Thyroid gland (tissue), 4 donors: ENCODE measurements around the gene RCOR1. TPM values are rescaled to one million over a fixed set of nuclear protein-coding genes. Genes with fewer than 3 reads are reported as not detected.

ENCODE experiments used
- DNase-seq, 2 donors: peaks; one replicate each; pipeline ENCODE4 v3.0.0-alpha.2; 2019
- H3K27ac ChIP-seq, 3 donors: fragments of 200-600 bp; sonication (generic); 1 replicate in 2 of 3; 2 replicates in 1 of 3; pipeline ENCODE4 v1.5.1; 2016 to 2019; ENCODE audit warnings: mild to moderate bottlenecking in 1 of 3, moderate library complexity in 1 of 3
- H3K27me3 ChIP-seq: fragments of 200-600 bp; sonication (generic); one replicate; pipeline ENCODE4 v1.5.1; 2019
- H3K36me3 ChIP-seq, 2 donors: fragments of 200-600 bp; sonication (generic); one replicate each; pipeline ENCODE4 v1.5.1; 2016 to 2019
- H3K4me1 ChIP-seq, 2 donors: fragments of 200-600 bp; sonication (generic); one replicate each; pipeline ENCODE4 v1.5.1; 2017 to 2019
- H3K4me3 ChIP-seq, 3 donors: fragments of 200-600 bp; sonication (generic); replicated peaks in 1 of 3; 1 replicate in 2 of 3; 2 replicates in 1 of 3; pipeline ENCODE4 v1.5.1; 2016; ENCODE audit warnings: mild to moderate bottlenecking in 1 of 3
- H3K9me3 ChIP-seq: fragments of 200-600 bp; sonication (generic); one replicate; pipeline ENCODE4 v1.5.1; 2017
- CTCF ChIP-seq, 6 experiments: fragments of 200-600 bp in 3 of 6; fragments of 450-650 bp in 3 of 6; sonication (generic) in 3 of 6; IDR thresholded peaks; one replicate each; pipeline ENCODE4 v1.5.1; 2016 to 2019; ENCODE audit warnings: antibody characterized with exemption in 6 of 6, mild to moderate bottlenecking in 2 of 6, inconsistent platforms in 1 of 6, moderate library complexity in 1 of 6
- POLR2A ChIP-seq, 2 donors: fragments of 450-650 bp; IDR thresholded peaks; one replicate each; pipeline ENCODE4 v1.6.1; 2017; ENCODE audit warnings: antibody characterized with exemption in 2 of 2, mild to moderate bottlenecking in 2 of 2, moderate library complexity in 1 of 2
- WGBS, 2 donors: methylation state at CpG; one replicate each; pipeline ENCODE4 v1.1.5; 2017; 5-methylcytosine and 5-hydroxymethylcytosine counted together
- intact Hi-C: fragments of 100-400 bp; cut with DNase I; formaldehyde crosslinking; loops from one replicate; pipeline ENCODE4 v1.15.1; 2023
- total RNA-seq, 4 donors: library from RNA; depleted of rRNA; stranded (reverse); fragments of >200 nt; gene quantifications; one replicate each; pipeline ENCODE4 v1.2.3, GENCODE V29; 2016

The RCOR1 gene
- total RNA-seq, 4 donors from 2014 or later: 9.4 to 14.2 (median 11.3) TPM

- 30 to 31% methylated on average over 10 of the region's 10 CpGs for WGBS, 2 donors
- intact Hi-C loops: loop anchor here (5.0 kb wide), 1 partner anchor 148 kb away; the partner anchor contains the start of gene AMN
- Histone ChIP-seq H3K4me1 (peaks cover 9 to 23% of the 10 kb centered on the region in 2 donors), H3K9me3 (no peaks in the 10 kb centered on the region), H3K27ac (peak overlapping the region; percentile 31 to 63 (median 46)), H3K27me3 (no peaks in the 10 kb centered on the region), H3K36me3 (no peaks in the 10 kb centered on the region), H3K4me3 (no peak overlapping the region)
- DNase-seq: peak; percentile 67 to 70
- TF ChIP-seq POLR2A (IDR thresholded peaks at IDR 0.05) (no peak), CTCF (IDR thresholded peaks at IDR 0.05) (peak in 5 of 6 experiments; percentile 41 to 89 (median 76))
These were observed 182.1 kb downstream of the RCOR1 start for GRCh38 chr14:102774391-102775153.

DNA sequence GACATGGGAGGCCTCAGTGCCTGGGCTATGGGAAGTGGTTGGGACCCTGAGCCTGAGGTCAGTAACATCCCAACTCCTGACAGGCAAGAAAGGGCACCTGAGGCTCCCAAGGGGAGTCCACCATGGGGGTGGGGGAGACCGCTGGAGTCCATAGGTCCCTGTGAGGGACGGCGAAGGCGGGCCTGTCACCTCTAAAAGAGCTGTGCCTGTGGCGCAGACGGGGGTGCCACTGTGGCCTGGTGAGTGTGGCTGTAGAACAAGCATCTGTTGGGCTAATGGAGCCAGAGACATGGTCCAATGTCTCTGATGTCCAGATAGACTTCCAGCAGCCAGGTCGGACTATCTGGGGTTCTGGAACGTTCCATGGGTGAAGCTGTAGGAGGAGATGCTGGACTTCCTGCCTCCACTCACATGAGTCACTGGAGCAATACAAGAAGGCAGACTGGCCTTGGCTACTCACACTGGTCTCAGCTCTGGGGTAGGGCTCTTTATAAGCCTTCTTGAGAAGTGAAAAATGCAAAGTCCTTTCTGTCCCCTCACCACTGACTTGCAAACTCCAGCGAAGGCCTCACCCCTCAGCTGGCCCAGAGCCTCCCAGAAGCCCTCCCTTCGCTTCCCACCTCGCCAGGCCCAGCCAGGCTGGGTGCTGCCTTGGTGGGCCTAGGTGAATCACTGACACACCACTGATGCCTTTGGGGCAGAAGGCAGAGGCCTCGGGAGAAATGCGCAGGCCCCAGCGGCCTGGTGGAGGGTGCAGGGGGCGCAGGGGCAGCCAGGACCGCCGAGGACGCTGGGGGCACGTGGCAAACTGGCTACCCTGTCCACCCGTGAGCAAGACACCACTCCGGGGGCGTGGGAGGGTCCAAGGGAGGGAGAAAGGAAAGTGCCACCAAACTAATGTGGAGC, 183.7 kb downstream of the RCOR1 start:
- H3K9me3 ChIP-seq: no peaks in the 10 kb centered on the region
- peaks cover 9 to 23% of the 10 kb centered on the region in 2 donors for H3K4me1 ChIP-seq
- no peak overlapping the region for H3K4me3 ChIP-seq
- H3K27ac ChIP-seq: peak overlapping the region in 2 of 3 donors; percentile 46 to 63
- WGBS, 2 donors: 90 to 91% methylated on average over 19 of the region's 22 CpGs
- no peaks in the 10 kb centered on the region for H3K27me3 ChIP-seq
- no peak for TF ChIP-seq POLR2A (IDR thresholded peaks at IDR 0.05)
- no peak for TF ChIP-seq CTCF (IDR thresholded peaks at IDR 0.05)
- DNase-seq: peak in 1 of 2 donors; percentile 30
- intact Hi-C loops: loop anchor here (5.0 kb wide), 1 partner anchor 146 kb away; the partner anchor contains the start of gene AMN
- no peaks in the 10 kb centered on the region for H3K36me3 ChIP-seq

DNA sequence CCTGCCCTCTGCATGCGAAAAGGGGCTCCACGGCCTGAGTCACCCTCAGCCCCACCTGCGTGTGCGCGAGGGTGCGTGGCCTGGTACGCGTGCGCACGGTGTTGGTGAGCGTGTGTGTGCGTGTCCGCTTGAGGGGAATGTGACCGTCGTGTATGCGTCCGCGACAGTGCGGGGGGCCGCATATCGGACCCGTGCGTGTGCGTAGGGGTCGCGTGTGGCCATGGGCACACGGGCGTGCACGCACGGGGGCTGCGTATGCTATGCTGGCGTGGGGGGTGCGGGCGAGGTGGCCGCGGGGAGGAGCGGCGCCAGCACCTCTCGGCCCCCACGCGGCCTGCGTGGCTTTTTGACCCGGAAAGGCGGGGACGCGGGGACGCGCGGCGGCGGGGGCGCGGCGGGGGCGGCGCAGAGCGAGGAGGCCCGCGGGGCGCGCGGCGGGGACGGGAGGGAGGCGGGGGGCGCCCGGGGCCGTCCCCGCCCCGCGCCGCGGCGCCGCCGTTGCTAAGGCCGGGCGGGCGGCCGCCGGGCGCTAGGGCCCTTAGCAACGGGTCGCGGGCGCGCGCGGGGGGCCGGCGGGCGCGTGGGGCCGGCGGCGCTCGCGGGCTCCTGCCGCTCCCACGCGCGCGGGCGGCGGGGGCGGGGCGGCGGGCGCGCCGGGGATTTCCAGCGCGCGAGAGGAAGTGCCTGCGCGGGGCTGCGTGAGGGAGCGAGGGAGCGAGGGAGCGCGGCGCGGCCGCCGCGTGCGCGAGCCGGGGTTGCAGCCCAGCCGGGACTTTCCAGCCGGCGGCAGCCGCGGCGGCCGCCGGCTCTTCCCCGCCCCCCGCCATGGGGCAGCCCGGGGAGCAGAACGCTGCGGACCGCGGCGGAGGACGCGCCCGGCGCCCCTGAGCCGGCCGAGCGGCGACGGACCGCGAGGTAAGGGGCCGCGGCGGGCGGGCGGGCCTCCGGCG, 184.6 kb downstream of the RCOR1 start, which contains the start of gene TRAF3:
TSS of gene TRAF3 (plus strand) at position 689 of the 950 bp plus-strand sequence. CDS start 92,753 bp downstream, outside the sequence.
- H3K36me3 ChIP-seq: no peaks in the 10 kb centered on the region
- peak; percentile 65 to 70 for DNase-seq
- H3K9me3 ChIP-seq: no peaks in the 10 kb centered on the region
- TF ChIP-seq POLR2A (IDR thresholded peaks at IDR 0.05): peak in 1 of 2 donors; percentile 31
- no peak for TF ChIP-seq CTCF (IDR thresholded peaks at IDR 0.05)
- peak within 1 kb of the TSS; percentile 66 to 88 (median 79) for H3K27ac ChIP-seq
- no peaks in the 10 kb centered on the region for H3K27me3 ChIP-seq
- intact Hi-C loops: loop anchor here (5.0 kb wide), 1 partner anchor 145 kb away; the partner anchor contains the start of gene AMN
- 84 to 90% methylated on average over 2 to 26 of the region's 163 CpGs for WGBS, 2 donors
- peak within 1 kb of the TSS; percentile 63 to 96 (median 70) for H3K4me3 ChIP-seq
- H3K4me1 ChIP-seq: peaks cover 9 to 23% of the 10 kb centered on the region in 2 donors

DNA sequence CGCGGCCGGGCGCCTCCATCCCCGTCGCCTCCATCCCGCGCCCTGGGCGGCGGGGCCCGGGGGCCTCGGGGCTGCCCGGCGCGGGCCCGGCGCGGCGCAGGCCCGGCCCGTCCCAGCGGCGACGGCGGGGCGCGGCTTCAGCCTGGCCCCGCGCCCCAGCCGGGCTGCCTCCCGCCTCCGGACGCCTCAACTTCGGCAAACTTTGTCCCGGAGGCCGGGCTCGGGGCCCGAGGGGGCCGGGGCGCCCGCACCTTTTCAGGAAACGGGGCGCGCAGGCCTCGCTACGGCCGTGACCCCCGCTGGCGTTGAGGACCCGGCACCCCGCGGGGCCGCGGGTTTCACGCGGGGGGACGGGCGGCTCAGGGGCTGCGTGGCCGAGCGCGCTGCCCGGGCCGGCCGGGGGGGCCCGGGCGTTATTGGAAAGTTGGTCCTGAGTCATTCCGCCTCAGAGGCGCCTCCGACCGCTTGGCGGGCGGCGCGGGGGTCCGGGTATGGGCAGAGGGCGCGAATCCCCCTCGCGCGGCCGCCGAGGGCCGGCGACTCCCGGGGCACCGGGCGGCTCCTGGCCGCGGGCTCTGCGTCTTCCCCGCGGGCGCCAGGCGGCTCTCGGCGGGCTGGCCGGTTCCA, 185.4 kb downstream of the RCOR1 start:
- intact Hi-C loops: loop anchor here (5.0 kb wide), 1 partner anchor 144 kb away; the partner anchor contains the start of gene AMN
- peak; percentile 26 to 28 for DNase-seq

More for the DNA sequence above, 185.4 kb downstream of the RCOR1 start:
- H3K4me3 ChIP-seq: peak overlapping the region; percentile 63 to 96 (median 70)
- peak overlapping the region; percentile 66 to 88 (median 79) for H3K27ac ChIP-seq
- WGBS, 2 donors: 0 to 2% methylated on average over 7 to 8 of the region's 98 CpGs
- H3K9me3 ChIP-seq: no peaks in the 10 kb centered on the region
- no peaks in the 10 kb centered on the region for H3K36me3 ChIP-seq
- peaks cover 9 to 23% of the 10 kb centered on the region in 2 donors for H3K4me1 ChIP-seq
- H3K27me3 ChIP-seq: no peaks in the 10 kb centered on the region
- no peak for TF ChIP-seq CTCF (IDR thresholded peaks at IDR 0.05)
- no peak for TF ChIP-seq POLR2A (IDR thresholded peaks at IDR 0.05)
